Smooth muscle cell (in vitro differentiated cells): Measurements from ENCODE around the gene ATG7. TPM values are rescaled to one million over a fixed set of nuclear protein-coding genes. Genes with fewer than 3 reads are reported as not detected.
A peak's percentile ranks its signal among the peaks of the same experiment; 100 is the strongest.

Experiments
- DNase-seq: peaks from one replicate; lab custom pipeline; 2025; ENCODE audit not compliant: unreplicated experiment; lab: John Stamatoyannopoulos, UW
- H2AFZ ChIP-seq: fragments of 200-600 bp; sonication (generic); 2 replicates; pipeline ENCODE4 v1.6.0; 2016; ENCODE audit warnings: antibody characterized with exemption, low read depth, mild to moderate bottlenecking
- H3F3A ChIP-seq: fragments of 200-600 bp; sonication (generic); 2 replicates; pipeline ENCODE4 v1.6.0; 2017; ENCODE audit warnings: antibody characterized with exemption, low read depth
- H3K27ac ChIP-seq: fragments of 200-600 bp; sonication (generic); 2 replicates; pipeline ENCODE4 v1.5.1; 2016; ENCODE audit warnings: low read depth, mild to moderate bottlenecking
- H3K27me3 ChIP-seq: fragments of 200-600 bp; sonication (generic); 2 replicates; pipeline ENCODE4 v1.6.1; 2016; ENCODE audit warnings: low read depth, mild to moderate bottlenecking
- H3K36me3 ChIP-seq: fragments of 200-600 bp; sonication (generic); 2 replicates; pipeline ENCODE4 v1.5.1; 2016; ENCODE audit warnings: low read depth
- H3K4me1 ChIP-seq: fragments of 200-600 bp; sonication (generic); 2 replicates; pipeline ENCODE4 v1.5.1; 2016; ENCODE audit warnings: low read depth
- H3K4me2 ChIP-seq: fragments of 200-600 bp; sonication (generic); 2 replicates; pipeline ENCODE4 v1.6.0; 2016; ENCODE audit warnings: mild to moderate bottlenecking
- H3K4me3 ChIP-seq: fragments of 200-600 bp; sonication (generic); 2 replicates; pipeline ENCODE4 v1.5.1; 2016; ENCODE audit warnings: mild to moderate bottlenecking
- H3K79me2 ChIP-seq: fragments of 200-600 bp; sonication (generic); 2 replicates; pipeline ENCODE4 v1.6.0; 2016; ENCODE audit warnings: low read depth, mild to moderate bottlenecking
- H3K9ac ChIP-seq: fragments of 200-600 bp; sonication (generic); 2 replicates; pipeline ENCODE4 v1.6.0; 2016; ENCODE audit warnings: low read depth
- H3K9me3 ChIP-seq: fragments of 200-600 bp; sonication (generic); replicated peaks from 2 replicates; pipeline ENCODE4 v1.5.1; 2016; ENCODE audit warnings: low read depth
- H4K20me1 ChIP-seq: fragments of 200-600 bp; sonication (generic); 2 replicates; pipeline ENCODE4 v1.6.0; 2016; ENCODE audit warnings: low read depth
- CTCF ChIP-seq: fragments of 200-600 bp; sonication (generic); IDR thresholded peaks from 2 replicates; pipeline ENCODE4 v1.5.1; 2017; ENCODE audit warnings: borderline replicate concordance, mild to moderate bottlenecking, antibody characterized with exemption; ENCODE audit not compliant: insufficient read depth, poor library complexity, severe bottlenecking
- WGBS: methylation state at CpG from one replicate; pipeline ENCODE4 v1.1.7; 2016; ENCODE audit warnings: low lambda C conversion rate; 5-methylcytosine and 5-hydroxymethylcytosine counted together
- polyA plus RNA-seq: library from polyadenylated mRNA; unstranded; fragments of >200 nt; fragmentation: Nextera tagmentation; extraction: Ambion mirVana; gene quantifications from 2 replicates; pipeline ENCODE4 v1.2.1, GENCODE V29; 2016
- total RNA-seq: library from RNA; depleted of rRNA; stranded (reverse); fragments of >200 nt; gene quantifications from 2 replicates; pipeline ENCODE4 v1.2.3, GENCODE V29; 2014

Gene ATG7
- total and polyA plus RNA-seq, 2 experiments from 2014 or later = 19.4 to 40.3 TPM

DNA sequence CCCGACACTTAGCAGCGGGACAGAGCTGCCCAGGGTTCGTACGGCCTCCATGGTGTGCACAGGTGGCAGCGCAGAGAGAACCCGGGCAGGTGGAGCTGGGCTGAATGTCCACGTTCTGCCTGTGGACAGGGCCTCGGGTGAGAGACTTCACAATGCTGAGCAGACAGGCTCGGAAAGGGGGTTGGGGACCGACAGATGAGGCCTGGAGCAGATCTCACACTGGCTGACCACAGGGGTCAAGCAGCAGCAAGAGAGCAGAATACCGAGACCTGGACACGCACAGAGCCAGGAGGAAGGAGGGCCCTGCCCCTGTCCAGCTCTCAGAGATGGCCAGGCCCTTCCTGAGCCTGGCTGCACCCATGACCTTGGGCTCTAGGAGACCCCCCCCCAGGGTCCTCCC is 288.5 kb downstream of the ATG7 start:
- peaks cover 50% of the 10 kb centered on the region for H3F3A ChIP-seq
- H3K9me3 ChIP-seq = no peaks in the 10 kb centered on the region
- H2AFZ ChIP-seq = no peak overlapping the region
- H3K9ac ChIP-seq = no peak overlapping the region
- no peak for DNase-seq
- H3K79me2 ChIP-seq = peaks cover 78% of the 10 kb centered on the region
- no peak for TF ChIP-seq CTCF
- no peak overlapping the region for H3K4me2 ChIP-seq
- peak overlapping the region; percentile 92 for H3K27ac ChIP-seq
- H3K27me3 ChIP-seq = no peaks in the 10 kb centered on the region
- H3K36me3 ChIP-seq = no peaks in the 10 kb centered on the region
- peaks cover 17% of the 10 kb centered on the region for H3K4me1 ChIP-seq
- no peak overlapping the region for H3K4me3 ChIP-seq
- peaks cover 91% of the 10 kb centered on the region for H4K20me1 ChIP-seq
- 85% methylated on average over 10 of the region's 12 CpGs for WGBS

- peaks cover 48% of the 10 kb centered on the region for H3F3A ChIP-seq
- no peaks in the 10 kb centered on the region for H3K27me3 ChIP-seq
- peak overlapping the region; percentile 92 for H3K27ac ChIP-seq
- H2AFZ ChIP-seq = no peak overlapping the region
- peaks cover 78% of the 10 kb centered on the region for H4K20me1 ChIP-seq
- WGBS = 92% methylated on average over 17 of the region's 17 CpGs
- no peak for DNase-seq
- H3K36me3 ChIP-seq = no peaks in the 10 kb centered on the region
- peaks cover 12% of the 10 kb centered on the region for H3K4me1 ChIP-seq
- H3K9ac ChIP-seq = no peak overlapping the region
- no peak overlapping the region for H3K4me3 ChIP-seq
- no peaks in the 10 kb centered on the region for H3K9me3 ChIP-seq
- H3K4me2 ChIP-seq = no peak overlapping the region
- no peak for TF ChIP-seq CTCF
- H3K79me2 ChIP-seq = peaks cover 78% of the 10 kb centered on the region
Measured at GRCh38 chr3:11562277-11562881, 290.2 kb downstream of the ATG7 start.

DNA sequence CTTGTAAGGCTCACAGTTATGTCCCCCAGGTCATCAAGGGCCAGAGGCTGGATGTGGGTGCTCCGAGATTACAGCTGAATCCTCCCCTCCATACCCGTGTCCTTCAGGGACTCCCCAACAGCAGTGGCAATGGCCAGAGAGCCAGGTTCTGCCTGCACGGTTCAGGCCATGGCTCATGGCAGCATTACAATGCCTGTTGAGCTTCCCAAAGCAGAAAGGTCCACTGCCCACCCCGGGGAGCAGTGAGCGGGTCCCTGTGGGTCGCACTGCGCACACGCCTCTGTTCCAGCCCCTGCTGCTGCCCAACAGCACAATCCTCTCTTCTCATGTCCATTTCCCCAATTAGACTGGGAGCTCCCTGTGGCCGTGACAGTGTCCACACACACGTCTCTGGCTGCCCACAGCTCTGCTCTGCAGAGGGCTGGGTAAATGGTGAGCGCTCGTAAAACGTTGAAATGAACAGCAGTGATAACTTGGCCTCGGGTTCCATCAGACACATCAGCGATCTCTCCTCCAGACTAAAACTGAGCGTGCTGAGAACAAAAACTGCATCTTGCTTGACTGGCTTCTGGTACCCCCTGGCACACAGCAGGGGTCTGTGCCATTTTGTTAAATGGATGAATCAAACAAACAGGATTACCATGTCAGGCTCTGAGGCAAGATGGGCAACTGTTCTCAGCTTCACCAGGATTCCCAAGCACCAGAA is 291.1 kb downstream of the ATG7 start:
- 95% methylated on average over 16 of the region's 16 CpGs for WGBS
- Histone ChIP-seq H3K9ac (no peak overlapping the region), H3K27me3 (no peaks in the 10 kb centered on the region), H2AFZ (no peak overlapping the region), H3K4me2 (no peak overlapping the region), H3K36me3 (no peaks in the 10 kb centered on the region), H3K4me1 (peaks cover 4% of the 10 kb centered on the region), H3K4me3 (no peak overlapping the region), H4K20me1 (peaks cover 68% of the 10 kb centered on the region), H3K27ac (peak overlapping the region; percentile 92), H3K79me2 (peaks cover 75% of the 10 kb centered on the region), H3K9me3 (no peaks in the 10 kb centered on the region), H3F3A (peaks cover 45% of the 10 kb centered on the region)
- no peak for DNase-seq
- no peak for TF ChIP-seq CTCF

DNA sequence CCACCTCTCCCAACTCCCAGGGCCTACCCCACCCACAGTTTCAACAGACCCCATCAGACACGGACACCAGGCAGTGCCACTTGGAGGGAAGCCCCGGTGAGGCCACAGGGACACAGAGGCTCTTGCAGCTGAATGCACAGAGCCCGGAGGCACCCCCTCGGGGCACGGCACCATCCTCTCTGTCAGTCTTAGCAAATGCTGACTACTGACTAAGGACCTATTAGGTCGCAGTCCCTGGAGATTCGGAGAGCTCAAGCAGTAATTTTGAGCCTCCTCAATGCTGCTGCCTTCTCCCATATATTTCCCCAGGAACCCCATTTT is 291.6 kb downstream of the ATG7 start:
- DNase-seq = no peak
- Histone ChIP-seq H3K79me2 (peaks cover 70% of the 10 kb centered on the region), H3K4me3 (no peak overlapping the region), H3K36me3 (no peaks in the 10 kb centered on the region), H3F3A (peaks cover 40% of the 10 kb centered on the region), H2AFZ (no peak overlapping the region), H3K4me2 (no peak overlapping the region), H3K4me1 (peaks cover 4% of the 10 kb centered on the region), H4K20me1 (peaks cover 63% of the 10 kb centered on the region), H3K27ac (peak overlapping the region; percentile 92), H3K9me3 (no peaks in the 10 kb centered on the region), H3K9ac (no peak overlapping the region), H3K27me3 (no peaks in the 10 kb centered on the region)
- WGBS = 92% methylated on average over 7 of the region's 7 CpGs
- no peak for TF ChIP-seq CTCF
